Measurements from ENCODE around the gene ARPC3. TPM values are rescaled to one million over a fixed set of nuclear protein-coding genes. Genes with fewer than 3 reads are reported as not detected.

Gene ARPC3
- total RNA-seq, 2 donors from 2014 or later: 48.5 to 101 TPM

DNA sequence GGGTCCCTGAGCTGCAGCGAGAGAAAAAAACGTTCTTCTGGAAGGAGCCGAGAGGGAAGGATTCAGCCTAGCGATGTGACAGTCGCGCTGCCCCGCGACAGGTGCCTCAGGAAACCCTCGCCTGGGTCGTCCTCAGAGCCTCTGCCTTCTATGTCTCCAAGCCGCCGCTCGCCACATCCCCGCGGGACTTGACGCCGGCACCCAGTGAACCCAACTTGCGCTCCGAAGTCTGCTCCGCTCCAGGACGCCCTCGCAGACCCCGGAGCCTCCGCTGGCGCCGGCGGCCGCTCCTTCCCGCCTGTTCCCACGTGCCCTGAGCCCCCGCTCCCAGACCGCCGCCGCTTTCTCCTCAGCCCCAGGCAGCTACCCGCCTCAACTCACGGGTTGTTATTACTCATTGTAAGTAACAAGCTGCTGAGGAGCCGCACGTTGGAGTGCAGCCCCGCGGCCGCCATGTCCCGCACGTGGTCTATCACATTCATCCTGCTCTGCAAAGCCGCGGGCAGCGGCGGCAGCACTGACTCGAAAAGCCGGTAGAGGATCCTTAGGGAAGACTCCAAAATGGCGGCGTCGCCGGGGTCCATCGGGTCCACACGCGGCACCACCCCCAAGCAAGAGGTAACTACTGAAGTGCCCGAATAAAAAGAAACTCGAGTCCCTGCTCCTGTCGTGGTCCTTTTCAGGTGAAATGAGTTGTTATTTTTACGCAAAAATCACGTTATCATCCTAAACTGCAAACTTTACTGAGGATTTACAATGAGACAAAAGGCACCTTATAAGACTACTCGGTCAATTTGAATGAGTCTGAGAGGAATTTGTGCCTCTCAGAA, 46.8 kb downstream of the ARPC3 start, which contains the start of gene ANAPC7:
Gene ANAPC7, minus strand, starts transcription at position 563 of the 830 bp plus-strand sequence. Its CDS starts 81 bp downstream, at position 482.
- peak; percentile 99 for ATAC-seq
- no peaks in the 10 kb centered on the region for H3K36me3 ChIP-seq (replicated peaks in 1 of 2; ENCODE audit: insufficient read depth in 1 of 2, low read depth in 2 of 2)
- no peaks in the 10 kb centered on the region for H3K27me3 ChIP-seq
- peak within 1 kb of the TSS; percentile 98 to 100 for H3K4me3 ChIP-seq
- WGBS, 2 donors: 0% methylated on average over 11 to 62 of the region's 62 CpGs
- H3K4me1 ChIP-seq: peaks cover 22% of the 10 kb centered on the region
- peak in 2 of 3 donors; percentile 73 to 76 for TF ChIP-seq POLR2A (IDR thresholded peaks at IDR 0.05)
- TF ChIP-seq, protein P1, sequence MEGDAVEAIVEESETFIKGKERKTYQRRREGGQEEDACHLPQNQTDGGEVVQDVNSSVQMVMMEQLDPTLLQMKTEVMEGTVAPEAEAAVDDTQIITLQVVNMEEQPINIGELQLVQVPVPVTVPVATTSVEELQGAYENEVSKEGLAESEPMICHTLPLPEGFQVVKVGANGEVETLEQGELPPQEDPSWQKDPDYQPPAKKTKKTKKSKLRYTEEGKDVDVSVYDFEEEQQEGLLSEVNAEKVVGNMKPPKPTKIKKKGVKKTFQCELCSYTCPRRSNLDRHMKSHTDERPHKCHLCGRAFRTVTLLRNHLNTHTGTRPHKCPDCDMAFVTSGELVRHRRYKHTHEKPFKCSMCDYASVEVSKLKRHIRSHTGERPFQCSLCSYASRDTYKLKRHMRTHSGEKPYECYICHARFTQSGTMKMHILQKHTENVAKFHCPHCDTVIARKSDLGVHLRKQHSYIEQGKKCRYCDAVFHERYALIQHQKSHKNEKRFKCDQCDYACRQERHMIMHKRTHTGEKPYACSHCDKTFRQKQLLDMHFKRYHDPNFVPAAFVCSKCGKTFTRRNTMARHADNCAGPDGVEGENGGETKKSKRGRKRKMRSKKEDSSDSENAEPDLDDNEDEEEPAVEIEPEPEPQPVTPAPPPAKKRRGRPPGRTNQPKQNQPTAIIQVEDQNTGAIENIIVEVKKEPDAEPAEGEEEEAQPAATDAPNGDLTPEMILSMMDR (IDR thresholded peaks at IDR 0.05): peak in 1 of 7 experiments; percentile 26
- H3K27ac ChIP-seq: peak within 1 kb of the TSS; percentile 80 to 98 (median 94)
- intact Hi-C loops (cut with DNase I): no loop called here
- H3K9me3 ChIP-seq: no peaks in the 10 kb centered on the region
- peak; percentile 89 to 93 (median 91) for DNase-seq

Small RNAs within 50 kb of the gene (small RNA-seq; reads per million reads assigned to genes)
- gene RF00278: not detected

Other genes with a start within 250 kb of the ARPC3 start
- gene ATP2A2, start 169.1 kb downstream of the ARPC3 start, total RNA-seq: 10 to 100 TPM; 52.7 to 61.6 TPM
- gene ANAPC7, start 46.6 kb downstream of the ARPC3 start, total RNA-seq: 10 to 100 TPM; 25.9 to 45.8 TPM
- gene GPN3, start 17.9 kb upstream of the ARPC3 start, total RNA-seq: 1 to 10 TPM; 5.6 to 8.0 TPM
- gene FAM216A, start 18.5 kb upstream of the ARPC3 start, total RNA-seq: 1 to 10 TPM in 1 of 2 donors, under 1 TPM in 1; 0.99 to 2.6 TPM
- gene VPS29, start 51.8 kb upstream of the ARPC3 start, total RNA-seq: 10 to 100 TPM; 39.2 to 62.0 TPM
- gene RAD9B, start 52.0 kb upstream of the ARPC3 start, total RNA-seq: 1 to 10 TPM in 1 of 2 donors, not detected in 1; 2.3 TPM
- 10 to 100 TPM; 10.1 to 10.5 TPM for gene PPTC7, start 133.0 kb upstream of the ARPC3 start, total RNA-seq
- 10 to 100 TPM; 54.7 to 95.6 TPM for gene TCTN1, start 163.8 kb upstream of the ARPC3 start, total RNA-seq
- 1 to 10 TPM in 1 of 2 donors, under 1 TPM in 1; 0.66 to 1.3 TPM for gene HVCN1, start 238.8 kb upstream of the ARPC3 start, total RNA-seq

Measured in body of pancreas (tissue), 4 donors.